ENCODE data around the gene TMEM125.

The TMEM125 gene

DNA sequence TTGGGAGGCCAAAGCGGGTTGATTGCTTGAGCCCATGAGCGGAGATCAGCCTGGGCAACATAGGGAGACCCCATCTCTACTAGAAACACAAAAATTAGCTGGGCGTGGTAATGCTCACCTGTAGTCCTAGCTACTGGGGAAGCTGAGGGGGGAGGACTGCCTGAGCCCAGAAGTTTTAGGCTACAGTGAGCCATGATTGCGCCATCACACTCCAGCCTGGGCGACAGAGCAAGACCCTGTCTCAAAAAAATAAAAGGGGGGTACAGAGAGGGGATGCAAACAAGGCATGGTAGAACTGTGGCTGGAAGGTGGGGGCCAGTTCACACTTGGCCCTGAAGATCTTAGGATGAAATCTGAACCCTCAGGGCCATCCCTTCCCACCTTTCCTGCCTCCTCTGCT is 16.8 kb downstream of the TMEM125 start:
- Histone ChIP-seq H4K20me1 (ENCODE audit: low read depth, low read length) (no peaks in the 10 kb centered on the region), H3K4me3 (ENCODE audit: insufficient read depth, low read length, poor library complexity, severe bottlenecking) (no peak overlapping the region), H3K9ac (ENCODE audit: low read length) (no peak overlapping the region), H3K4me2 (ENCODE audit: low read depth, low read length, poor library complexity, severe bottlenecking) (no peak overlapping the region), H3K27me3 (ENCODE audit: low read length) (no peaks in the 10 kb centered on the region), H3K36me3 (ENCODE audit: low read length) (no peaks in the 10 kb centered on the region), H3F3A (ENCODE audit: insufficient read depth) (no peaks in the 10 kb centered on the region), H3K79me2 (ENCODE audit: insufficient read depth, low read length) (no peaks in the 10 kb centered on the region), H3K27ac (ENCODE audit: low read depth, low read length) (no peak overlapping the region), H2AFZ (ENCODE audit: low read depth, low read length, severe bottlenecking) (no peak overlapping the region), H3K9me2 (replicated peaks; ENCODE audit: insufficient read depth, low read length) (no peaks in the 10 kb centered on the region), H3K9me3 (ENCODE audit: insufficient read depth, low read length) (no peaks in the 10 kb centered on the region)
- TF ChIP-seq EZH2phosphoT487 (conservative IDR thresholded peaks at IDR 0.05; ENCODE audit: low read length), result no peak
- TF ChIP-seq, protein P1, sequence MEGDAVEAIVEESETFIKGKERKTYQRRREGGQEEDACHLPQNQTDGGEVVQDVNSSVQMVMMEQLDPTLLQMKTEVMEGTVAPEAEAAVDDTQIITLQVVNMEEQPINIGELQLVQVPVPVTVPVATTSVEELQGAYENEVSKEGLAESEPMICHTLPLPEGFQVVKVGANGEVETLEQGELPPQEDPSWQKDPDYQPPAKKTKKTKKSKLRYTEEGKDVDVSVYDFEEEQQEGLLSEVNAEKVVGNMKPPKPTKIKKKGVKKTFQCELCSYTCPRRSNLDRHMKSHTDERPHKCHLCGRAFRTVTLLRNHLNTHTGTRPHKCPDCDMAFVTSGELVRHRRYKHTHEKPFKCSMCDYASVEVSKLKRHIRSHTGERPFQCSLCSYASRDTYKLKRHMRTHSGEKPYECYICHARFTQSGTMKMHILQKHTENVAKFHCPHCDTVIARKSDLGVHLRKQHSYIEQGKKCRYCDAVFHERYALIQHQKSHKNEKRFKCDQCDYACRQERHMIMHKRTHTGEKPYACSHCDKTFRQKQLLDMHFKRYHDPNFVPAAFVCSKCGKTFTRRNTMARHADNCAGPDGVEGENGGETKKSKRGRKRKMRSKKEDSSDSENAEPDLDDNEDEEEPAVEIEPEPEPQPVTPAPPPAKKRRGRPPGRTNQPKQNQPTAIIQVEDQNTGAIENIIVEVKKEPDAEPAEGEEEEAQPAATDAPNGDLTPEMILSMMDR (IDR thresholded peaks at IDR 0.05; ENCODE audit: insufficient read depth, low read length, poor library complexity, severe bottlenecking), result no peak

DNA sequence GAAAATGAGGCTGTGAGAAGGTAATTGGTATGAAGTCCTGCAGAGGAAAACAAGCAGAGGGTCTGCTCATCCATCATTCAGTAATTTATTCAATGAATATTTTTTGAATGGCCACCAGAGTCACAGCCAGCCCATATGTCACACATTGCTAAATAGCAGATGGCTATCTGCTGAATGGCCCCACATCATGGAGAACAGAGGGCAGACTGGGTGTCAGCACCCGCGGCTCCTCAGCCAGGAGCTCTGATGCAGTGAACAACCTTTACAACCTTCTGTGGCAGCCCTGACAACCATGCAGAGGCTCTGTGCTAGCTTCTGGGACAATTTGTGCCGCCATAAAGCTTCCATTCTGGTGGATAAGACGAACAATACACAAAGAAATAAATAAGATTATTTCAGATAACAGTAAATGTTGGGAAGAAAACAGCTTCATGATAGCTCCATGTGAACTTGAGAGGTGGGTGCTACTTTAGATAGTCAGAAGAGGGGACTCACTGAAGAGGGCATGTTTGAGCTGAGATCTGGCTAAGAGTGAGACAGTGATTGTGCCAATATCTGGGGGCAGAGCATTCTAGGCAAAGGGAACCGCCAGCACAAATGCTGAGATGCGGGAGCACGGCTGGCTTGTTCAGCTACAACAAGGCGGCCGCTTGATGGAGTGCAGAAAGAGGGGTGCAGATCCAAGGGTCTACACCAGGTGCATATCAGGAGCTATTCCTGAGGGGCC is 18.4 kb downstream of the TMEM125 start:
- H2AFZ ChIP-seq (ENCODE audit: low read depth, low read length, severe bottlenecking), result no peak overlapping the region
- no peak overlapping the region for H3K4me2 ChIP-seq (ENCODE audit: low read depth, low read length, poor library complexity, severe bottlenecking)
- no peak overlapping the region for H3K9ac ChIP-seq (ENCODE audit: low read length)
- no peaks in the 10 kb centered on the region for H4K20me1 ChIP-seq (ENCODE audit: low read depth, low read length)
- no peaks in the 10 kb centered on the region for H3K9me3 ChIP-seq (ENCODE audit: insufficient read depth, low read length)
- no peak overlapping the region for H3K27ac ChIP-seq (ENCODE audit: low read depth, low read length)
- H3K27me3 ChIP-seq (ENCODE audit: low read length), result no peaks in the 10 kb centered on the region
- H3K4me3 ChIP-seq (ENCODE audit: insufficient read depth, low read length, poor library complexity, severe bottlenecking), result no peak overlapping the region
- H3F3A ChIP-seq (ENCODE audit: insufficient read depth), result no peaks in the 10 kb centered on the region
- no peaks in the 10 kb centered on the region for H3K9me2 ChIP-seq (replicated peaks; ENCODE audit: insufficient read depth, low read length)
- no peaks in the 10 kb centered on the region for H3K79me2 ChIP-seq (ENCODE audit: insufficient read depth, low read length)
- no peaks in the 10 kb centered on the region for H3K36me3 ChIP-seq (ENCODE audit: low read length)
- TF ChIP-seq EZH2phosphoT487 (conservative IDR thresholded peaks at IDR 0.05; ENCODE audit: low read length), result no peak
- TF ChIP-seq, protein P1 (IDR thresholded peaks at IDR 0.05; ENCODE audit: insufficient read depth, low read length, poor library complexity, severe bottlenecking), result no peak

DNA sequence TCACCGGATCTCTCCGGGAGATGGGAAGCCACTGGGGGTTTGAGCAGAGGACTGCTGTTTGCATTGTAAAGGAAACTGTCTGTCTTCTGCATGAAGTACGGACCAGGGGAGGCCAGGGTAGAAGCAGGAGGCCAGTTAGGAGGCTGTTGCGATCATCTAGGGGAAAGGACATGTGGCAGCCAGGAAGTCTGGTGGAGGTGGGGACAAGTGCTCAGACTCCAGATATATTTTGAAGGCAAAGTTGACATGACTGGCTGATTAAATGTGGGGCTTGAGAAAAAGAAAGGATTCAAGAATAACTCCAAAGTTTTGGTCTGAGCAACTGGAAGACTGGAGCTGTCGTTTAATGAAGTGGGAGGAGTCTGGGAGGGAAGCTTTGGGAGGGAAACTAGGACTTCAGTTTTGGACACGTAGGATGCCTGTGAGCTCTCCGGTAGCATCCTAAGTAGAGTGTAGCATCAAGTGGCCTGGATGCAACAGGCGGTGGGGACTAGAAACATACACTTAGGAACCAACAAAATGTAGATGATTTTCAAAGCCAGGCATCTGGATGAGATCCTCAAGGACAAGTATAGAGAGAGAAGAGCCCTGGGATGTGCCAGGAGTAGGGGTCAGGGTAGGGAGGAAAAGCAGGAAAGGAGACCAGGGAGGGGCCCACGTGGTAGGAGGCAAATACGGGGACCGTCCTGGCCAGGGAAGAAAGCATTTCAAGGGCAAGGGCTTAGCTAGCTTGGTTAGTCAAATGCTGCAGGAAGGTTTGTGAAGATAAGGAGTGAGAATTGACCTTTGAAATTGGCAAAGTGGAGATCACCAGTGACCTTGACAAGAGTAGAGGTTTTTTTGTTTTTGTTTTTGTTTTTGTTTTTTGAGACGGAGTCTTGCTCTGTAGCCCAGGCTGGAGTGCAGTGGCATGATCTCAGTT is 19.3 kb downstream of the TMEM125 start:
- H2AFZ ChIP-seq (ENCODE audit: low read depth, low read length, severe bottlenecking), result no peak overlapping the region
- no peaks in the 10 kb centered on the region for H3K9me3 ChIP-seq (ENCODE audit: insufficient read depth, low read length)
- no peaks in the 10 kb centered on the region for H4K20me1 ChIP-seq (ENCODE audit: low read depth, low read length)
- no peaks in the 10 kb centered on the region for H3K9me2 ChIP-seq (replicated peaks; ENCODE audit: insufficient read depth, low read length)
- no peak overlapping the region for H3K27ac ChIP-seq (ENCODE audit: low read depth, low read length)
- H3K4me2 ChIP-seq (ENCODE audit: low read depth, low read length, poor library complexity, severe bottlenecking), result no peak overlapping the region
- H3K27me3 ChIP-seq (ENCODE audit: low read length), result no peaks in the 10 kb centered on the region
- H3K9ac ChIP-seq (ENCODE audit: low read length), result no peak overlapping the region
- TF ChIP-seq, protein P1 (IDR thresholded peaks at IDR 0.05; ENCODE audit: insufficient read depth, low read length, poor library complexity, severe bottlenecking), result no peak
- no peak for TF ChIP-seq EZH2phosphoT487 (conservative IDR thresholded peaks at IDR 0.05; ENCODE audit: low read length)
- no peaks in the 10 kb centered on the region for H3K79me2 ChIP-seq (ENCODE audit: insufficient read depth, low read length)
- H3K4me3 ChIP-seq (ENCODE audit: insufficient read depth, low read length, poor library complexity, severe bottlenecking), result no peak overlapping the region
- H3K36me3 ChIP-seq (ENCODE audit: low read length), result no peaks in the 10 kb centered on the region
- H3F3A ChIP-seq (ENCODE audit: insufficient read depth), result no peaks in the 10 kb centered on the region

Data from SU-DHL-6 (cell line).